Measurements from ENCODE around the gene HK2. TPM values are rescaled to one million over a fixed set of nuclear protein-coding genes. Genes with fewer than 3 reads are reported as not detected.

Gene HK2
- total and polyA plus RNA-seq, 2 of the 4 experiments (the other 2 are of a cell fraction), result 17.4 to 20.9 TPM

Other genes starting within 250 kb of the HK2 start
- not detected in 2 replicates for gene M1AP, start 185.8 kb upstream of the HK2 start, total RNA-seq (2012; rRNA removed)
- 0.03 TPM in 1 of 2 replicates, not detected in the other for gene M1AP, start 185.8 kb upstream of the HK2 start, polyA plus RNA-seq (2012; rRNA removed)
- gene SEMA4F, start 179.9 kb upstream of the HK2 start, total RNA-seq (2012; rRNA removed), result 3.6 and 4.7 TPM in 2 replicates
- gene SEMA4F, start 179.9 kb upstream of the HK2 start, polyA plus RNA-seq (2012; rRNA removed), result 7.5 and 7.8 TPM in 2 replicates
- 9.0 and 16.7 TPM in 2 replicates for gene POLE4, start 124.5 kb downstream of the HK2 start, total RNA-seq (2012; rRNA removed)
- gene POLE4, start 124.5 kb downstream of the HK2 start, polyA plus RNA-seq (2012; rRNA removed), result 23.9 and 31.2 TPM in 2 replicates

Data from IMR-90 (cell line).